Measurements from ENCODE around the gene CXorf58.

- no peak for TF ChIP-seq CTCF (IDR thresholded peaks at IDR 0.05)
- TF ChIP-seq EP300 (IDR thresholded peaks at IDR 0.05), result no peak
- TF ChIP-seq POLR2AphosphoS5 (IDR thresholded peaks at IDR 0.05), result no peak
Measured at GRCh38 chrX:23879380-23880090, 28.3 kb upstream of the CXorf58 start.
